SK-N-SH (cell line): ENCODE data around the gene SOX8. TPM values are rescaled to one million over a fixed set of nuclear protein-coding genes. Genes with fewer than 3 reads are reported as not detected.

Experiments used
- CHD2 ChIP-seq: fragments of 150-350 bp; IDR thresholded peaks from 2 replicates; pipeline ENCODE4 v1.6.1; 2018; ENCODE audit warnings: low read length; ENCODE audit not compliant: partially characterized antibody
- ELF1 ChIP-seq: IDR thresholded peaks from 2 replicates; pipeline ENCODE4 v1.4.0; 2012
- EP300 ChIP-seq, 2 experiments: IDR thresholded peaks; 2 replicates each; pipeline versions ENCODE4 v1.4.0 to v1.6.1; 2012; ENCODE audit warnings: borderline replicate concordance in 1 of 2, low read depth in 1 of 2, low read length in 1 of 2
- EZH2phosphoT487 ChIP-seq: fragments of 200-600 bp; sonication (generic); IDR thresholded peaks from 2 replicates; pipeline ENCODE4 v1.6.1; 2017; ENCODE audit warnings: low read depth, mixed run types, mild to moderate bottlenecking, antibody characterized with exemption, moderate library complexity, borderline replicate concordance
- FOXM1 ChIP-seq: IDR thresholded peaks from 2 replicates; pipeline ENCODE4 v1.4.0; 2012; ENCODE audit warnings: low read depth, mild to moderate bottlenecking
- GABPA ChIP-seq: IDR thresholded peaks from 2 replicates; pipeline ENCODE4 v1.4.0; 2012; ENCODE audit warnings: low read depth, mild to moderate bottlenecking
- MXI1 ChIP-seq: IDR thresholded peaks from 2 replicates; pipeline ENCODE4 v1.6.1; 2012; ENCODE audit warnings: mild to moderate bottlenecking, low read depth, low read length, improper control_type of control experiment
- NRF1 ChIP-seq: IDR thresholded peaks from 2 replicates; pipeline ENCODE4 v1.6.1; 2012; ENCODE audit warnings: low read depth, mild to moderate bottlenecking, low read length
- RAD21 ChIP-seq: IDR thresholded peaks from 2 replicates; pipeline ENCODE4 v1.6.1; 2012; ENCODE audit warnings: mild to moderate bottlenecking, low read length
- RFX5 ChIP-seq: IDR thresholded peaks from 2 replicates; pipeline ENCODE4 v1.6.1; 2012; ENCODE audit warnings: mild to moderate bottlenecking, improper control_type of control experiment, low read length
- SIN3A ChIP-seq: IDR thresholded peaks from 2 replicates; pipeline ENCODE4 v1.6.1; 2012; ENCODE audit warnings: low read depth, mild to moderate bottlenecking, low read length, moderate library complexity, borderline replicate concordance
- SMC3 ChIP-seq: IDR thresholded peaks from 2 replicates; pipeline ENCODE4 v1.6.1; 2012; ENCODE audit warnings: low read depth, low read length, improper control_type of control experiment
- TAF1 ChIP-seq: IDR thresholded peaks from 2 replicates; pipeline ENCODE4 v1.6.1; 2012; ENCODE audit warnings: low read depth, mild to moderate bottlenecking, low read length, moderate library complexity, borderline replicate concordance
- TCF12 ChIP-seq: IDR thresholded peaks from 2 replicates; pipeline ENCODE4 v1.4.0; 2012
- YY1 ChIP-seq: IDR thresholded peaks from 2 replicates; pipeline ENCODE4 v1.4.0; 2012; ENCODE audit warnings: low read depth, mild to moderate bottlenecking
- polyA plus RNA-seq, 3 experiments: library from polyadenylated mRNA; depleted of rRNA; stranded (reverse); fragments of >200 nt; gene quantifications; 2 replicates each; pipeline ENCODE4 v1.2.3, GENCODE V29; 2012
- TF ChIP-seq, protein P1 (sequence below): IDR thresholded peaks from 2 replicates; pipeline ENCODE4 v1.4.0; 2012; ENCODE audit warnings: low read depth, borderline replicate concordance
- TF ChIP-seq, protein P2 (sequence below): fragments of 200-600 bp; sonication (generic); IDR thresholded peaks from 2 replicates; pipeline ENCODE4 v1.6.1; 2017; ENCODE audit warnings: antibody characterized with exemption, mild to moderate bottlenecking, moderate library complexity
- TF ChIP-seq, protein P3 (sequence below): IDR thresholded peaks from 2 replicates; pipeline ENCODE4; 2012
- TF ChIP-seq, protein P4 (sequence below): IDR thresholded peaks from 2 replicates; pipeline ENCODE4 v1.4.0; 2012; ENCODE audit warnings: low read depth
- TF ChIP-seq, protein P5 (sequence below): fragments of 150-350 bp; IDR thresholded peaks from 2 replicates; pipeline ENCODE4 v1.6.1; 2017; ENCODE audit warnings: antibody characterized with exemption, low read length, low read depth, borderline replicate concordance
- TF ChIP-seq, protein P6 (sequence below): IDR thresholded peaks from 2 replicates; pipeline ENCODE4 v1.4.0; 2012; ENCODE audit warnings: low read depth, borderline replicate concordance

The SOX8 gene
- polyA plus RNA-seq, 1 of the 3 experiments (the other 2 are of a cell fraction), result not detected

DNA sequence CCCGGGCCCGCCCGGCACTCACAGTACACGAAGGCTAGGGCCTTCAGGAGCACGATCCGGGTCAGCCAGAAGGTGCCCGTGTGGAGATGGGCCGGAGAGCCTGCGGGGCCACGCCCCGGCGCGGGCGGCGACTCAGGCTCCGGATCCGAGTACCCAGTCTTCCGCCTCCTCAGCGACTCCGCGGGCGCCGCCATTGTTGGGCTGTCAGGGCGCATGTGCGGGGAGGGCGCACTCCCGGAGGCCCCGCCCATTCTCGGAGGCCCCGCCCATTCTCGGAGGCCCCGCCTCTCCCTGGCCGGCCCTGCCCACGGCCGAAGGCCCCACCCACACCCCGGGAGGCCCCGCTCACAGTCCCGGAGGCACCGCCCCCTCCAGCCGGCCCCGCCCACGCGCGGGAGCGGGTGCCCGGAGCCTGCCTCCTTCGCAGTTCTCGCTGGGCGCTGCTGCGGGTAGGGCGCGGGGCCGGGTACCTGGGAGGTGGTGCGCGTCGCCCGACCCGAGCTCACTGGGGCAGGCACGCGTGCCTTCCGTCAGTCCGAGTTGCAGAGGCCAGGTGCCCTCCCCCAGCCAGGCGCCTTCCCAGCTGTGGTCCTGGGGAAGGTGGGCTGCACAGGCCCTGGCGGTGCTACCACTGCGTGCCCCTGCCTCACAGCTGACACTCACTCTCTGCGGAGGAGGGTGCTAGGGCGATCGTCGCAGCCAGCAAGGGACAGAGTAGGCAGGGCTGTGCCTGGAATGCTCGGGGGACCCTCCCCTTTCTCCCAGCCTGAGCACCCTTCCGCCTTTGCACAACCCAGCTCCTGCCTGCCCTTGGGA, 10.6 kb upstream of the SOX8 start, which contains the start of gene LMF1 (continued):
- TF ChIP-seq, protein P1, sequence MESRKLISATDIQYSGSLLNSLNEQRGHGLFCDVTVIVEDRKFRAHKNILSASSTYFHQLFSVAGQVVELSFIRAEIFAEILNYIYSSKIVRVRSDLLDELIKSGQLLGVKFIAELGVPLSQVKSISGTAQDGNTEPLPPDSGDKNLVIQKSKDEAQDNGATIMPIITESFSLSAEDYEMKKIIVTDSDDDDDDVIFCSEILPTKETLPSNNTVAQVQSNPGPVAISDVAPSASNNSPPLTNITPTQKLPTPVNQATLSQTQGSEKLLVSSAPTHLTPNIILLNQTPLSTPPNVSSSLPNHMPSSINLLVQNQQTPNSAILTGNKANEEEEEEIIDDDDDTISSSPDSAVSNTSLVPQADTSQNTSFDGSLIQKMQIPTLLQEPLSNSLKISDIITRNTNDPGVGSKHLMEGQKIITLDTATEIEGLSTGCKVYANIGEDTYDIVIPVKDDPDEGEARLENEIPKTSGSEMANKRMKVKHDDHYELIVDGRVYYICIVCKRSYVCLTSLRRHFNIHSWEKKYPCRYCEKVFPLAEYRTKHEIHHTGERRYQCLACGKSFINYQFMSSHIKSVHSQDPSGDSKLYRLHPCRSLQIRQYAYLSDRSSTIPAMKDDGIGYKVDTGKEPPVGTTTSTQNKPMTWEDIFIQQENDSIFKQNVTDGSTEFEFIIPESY, result no peak
- TF ChIP-seq TAF1, result peak; percentile 89
- TF ChIP-seq, protein P2, sequence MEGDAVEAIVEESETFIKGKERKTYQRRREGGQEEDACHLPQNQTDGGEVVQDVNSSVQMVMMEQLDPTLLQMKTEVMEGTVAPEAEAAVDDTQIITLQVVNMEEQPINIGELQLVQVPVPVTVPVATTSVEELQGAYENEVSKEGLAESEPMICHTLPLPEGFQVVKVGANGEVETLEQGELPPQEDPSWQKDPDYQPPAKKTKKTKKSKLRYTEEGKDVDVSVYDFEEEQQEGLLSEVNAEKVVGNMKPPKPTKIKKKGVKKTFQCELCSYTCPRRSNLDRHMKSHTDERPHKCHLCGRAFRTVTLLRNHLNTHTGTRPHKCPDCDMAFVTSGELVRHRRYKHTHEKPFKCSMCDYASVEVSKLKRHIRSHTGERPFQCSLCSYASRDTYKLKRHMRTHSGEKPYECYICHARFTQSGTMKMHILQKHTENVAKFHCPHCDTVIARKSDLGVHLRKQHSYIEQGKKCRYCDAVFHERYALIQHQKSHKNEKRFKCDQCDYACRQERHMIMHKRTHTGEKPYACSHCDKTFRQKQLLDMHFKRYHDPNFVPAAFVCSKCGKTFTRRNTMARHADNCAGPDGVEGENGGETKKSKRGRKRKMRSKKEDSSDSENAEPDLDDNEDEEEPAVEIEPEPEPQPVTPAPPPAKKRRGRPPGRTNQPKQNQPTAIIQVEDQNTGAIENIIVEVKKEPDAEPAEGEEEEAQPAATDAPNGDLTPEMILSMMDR, result no peak
- no peak for TF ChIP-seq SMC3
- peak; percentile 49; the same call in 1 of the 2 replicates for TF ChIP-seq MXI1
- TF ChIP-seq TCF12, result no peak
- TF ChIP-seq, protein P3, sequence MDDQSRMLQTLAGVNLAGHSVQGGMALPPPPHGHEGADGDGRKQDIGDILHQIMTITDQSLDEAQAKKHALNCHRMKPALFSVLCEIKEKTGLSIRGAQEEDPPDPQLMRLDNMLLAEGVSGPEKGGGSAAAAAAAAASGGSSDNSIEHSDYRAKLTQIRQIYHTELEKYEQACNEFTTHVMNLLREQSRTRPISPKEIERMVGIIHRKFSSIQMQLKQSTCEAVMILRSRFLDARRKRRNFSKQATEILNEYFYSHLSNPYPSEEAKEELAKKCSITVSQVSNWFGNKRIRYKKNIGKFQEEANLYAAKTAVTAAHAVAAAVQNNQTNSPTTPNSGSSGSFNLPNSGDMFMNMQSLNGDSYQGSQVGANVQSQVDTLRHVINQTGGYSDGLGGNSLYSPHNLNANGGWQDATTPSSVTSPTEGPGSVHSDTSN, result no peak
- TF ChIP-seq, protein P4, sequence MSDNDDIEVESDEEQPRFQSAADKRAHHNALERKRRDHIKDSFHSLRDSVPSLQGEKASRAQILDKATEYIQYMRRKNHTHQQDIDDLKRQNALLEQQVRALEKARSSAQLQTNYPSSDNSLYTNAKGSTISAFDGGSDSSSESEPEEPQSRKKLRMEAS, result no peak
- no peak for TF ChIP-seq CHD2
- peak; percentile 64; the same call in 1 of the 2 replicates for TF ChIP-seq SIN3A
- TF ChIP-seq EZH2phosphoT487, result no peak
- TF ChIP-seq EP300 (IDR thresholded peaks at IDR 0.05; ENCODE audit: borderline replicate concordance in 1 of 2, low read depth in 1 of 2, low read length in 1 of 2), result no peak
- no peak for TF ChIP-seq RFX5
- TF ChIP-seq ELF1, result peak; percentile 76; the same call in 1 of the 2 replicates
- TF ChIP-seq, protein P5, sequence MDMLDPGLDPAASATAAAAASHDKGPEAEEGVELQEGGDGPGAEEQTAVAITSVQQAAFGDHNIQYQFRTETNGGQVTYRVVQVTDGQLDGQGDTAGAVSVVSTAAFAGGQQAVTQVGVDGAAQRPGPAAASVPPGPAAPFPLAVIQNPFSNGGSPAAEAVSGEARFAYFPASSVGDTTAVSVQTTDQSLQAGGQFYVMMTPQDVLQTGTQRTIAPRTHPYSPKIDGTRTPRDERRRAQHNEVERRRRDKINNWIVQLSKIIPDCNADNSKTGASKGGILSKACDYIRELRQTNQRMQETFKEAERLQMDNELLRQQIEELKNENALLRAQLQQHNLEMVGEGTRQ, result no peak
- peak; percentile 88 for TF ChIP-seq NRF1
- TF ChIP-seq, protein P6, sequence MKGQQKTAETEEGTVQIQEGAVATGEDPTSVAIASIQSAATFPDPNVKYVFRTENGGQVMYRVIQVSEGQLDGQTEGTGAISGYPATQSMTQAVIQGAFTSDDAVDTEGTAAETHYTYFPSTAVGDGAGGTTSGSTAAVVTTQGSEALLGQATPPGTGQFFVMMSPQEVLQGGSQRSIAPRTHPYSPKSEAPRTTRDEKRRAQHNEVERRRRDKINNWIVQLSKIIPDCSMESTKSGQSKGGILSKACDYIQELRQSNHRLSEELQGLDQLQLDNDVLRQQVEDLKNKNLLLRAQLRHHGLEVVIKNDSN, result no peak
- peak; percentile 96 for TF ChIP-seq YY1
- TF ChIP-seq FOXM1, result no peak
- TF ChIP-seq GABPA, result peak; percentile 47
- no peak for TF ChIP-seq RAD21
